ENCODE results near the gene MOV10L1.

The MOV10L1 gene

DNA sequence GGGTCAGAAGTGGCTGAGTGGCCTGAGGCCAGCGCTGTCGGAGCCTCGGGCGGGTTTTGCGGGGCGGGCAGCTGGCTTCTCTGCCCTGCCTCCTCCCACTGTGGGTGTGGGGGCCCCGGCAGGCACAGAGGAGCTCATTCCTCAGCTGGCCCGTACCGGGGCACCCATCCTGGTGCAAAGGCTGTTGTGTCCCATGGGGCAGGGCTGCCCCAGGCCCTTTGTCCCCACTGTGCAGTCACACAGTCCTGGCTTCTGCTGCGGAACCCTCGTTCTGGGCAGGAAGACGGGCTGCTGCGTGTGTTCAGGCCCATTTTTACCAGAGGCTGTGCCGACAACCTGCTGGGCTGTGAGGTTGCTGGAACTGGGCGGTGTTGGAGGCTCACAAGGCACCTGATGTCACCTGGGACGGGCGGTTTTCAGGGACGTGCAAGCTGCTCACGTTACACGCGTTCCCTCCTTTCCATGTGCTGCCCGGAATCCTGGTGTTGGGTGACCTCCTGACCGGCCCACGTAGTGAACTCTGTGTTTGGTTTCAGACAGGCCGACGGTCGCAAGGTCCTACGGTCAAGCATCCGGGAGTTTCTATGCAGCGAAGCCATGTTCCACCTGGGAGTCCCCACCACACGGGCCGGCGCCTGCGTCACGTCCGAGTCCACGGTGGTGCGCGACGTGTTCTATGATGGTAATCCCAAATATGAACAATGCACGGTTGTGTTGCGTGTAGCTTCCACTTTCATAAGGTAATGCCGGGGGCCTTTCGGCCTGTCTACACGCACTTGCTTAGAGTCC lies 116.2 kb downstream of the MOV10L1 start:
- H3K4me1 Mint-ChIP-seq = peaks cover 24% of the 10 kb centered on the region
- H3K27me3 Mint-ChIP-seq = no peaks in the 10 kb centered on the region
- DNase-seq (ENCODE audit: low spot score in 2 of 2) (no peak), ATAC-seq (replicated peaks; ENCODE audit: extremely low read depth, poor library complexity, severe bottlenecking) (no peak)
- no peak overlapping the region for H3K27ac Mint-ChIP-seq (ENCODE audit: low read depth)
- no peaks in the 10 kb centered on the region for H3K9me3 Mint-ChIP-seq
- peaks cover 19% of the 10 kb centered on the region for H3K36me3 Mint-ChIP-seq (ENCODE audit: insufficient read depth)
- H3K4me3 Mint-ChIP-seq = no peak overlapping the region

- ATAC-seq (replicated peaks; ENCODE audit: extremely low read depth, poor library complexity, severe bottlenecking) (no peak), DNase-seq (ENCODE audit: low spot score in 2 of 2) (no peak)
- Mint-ChIP-seq H3K27me3 (no peaks in the 10 kb centered on the region), H3K4me3 (no peak overlapping the region), H3K36me3 (ENCODE audit: insufficient read depth) (peaks cover 19% of the 10 kb centered on the region), H3K27ac (ENCODE audit: low read depth) (no peak overlapping the region), H3K9me3 (no peaks in the 10 kb centered on the region), H3K4me1 (peaks cover 24% of the 10 kb centered on the region)
Observed at GRCh38 chr22:50206599-50206998, 116.8 kb downstream of the MOV10L1 start.

DNA sequence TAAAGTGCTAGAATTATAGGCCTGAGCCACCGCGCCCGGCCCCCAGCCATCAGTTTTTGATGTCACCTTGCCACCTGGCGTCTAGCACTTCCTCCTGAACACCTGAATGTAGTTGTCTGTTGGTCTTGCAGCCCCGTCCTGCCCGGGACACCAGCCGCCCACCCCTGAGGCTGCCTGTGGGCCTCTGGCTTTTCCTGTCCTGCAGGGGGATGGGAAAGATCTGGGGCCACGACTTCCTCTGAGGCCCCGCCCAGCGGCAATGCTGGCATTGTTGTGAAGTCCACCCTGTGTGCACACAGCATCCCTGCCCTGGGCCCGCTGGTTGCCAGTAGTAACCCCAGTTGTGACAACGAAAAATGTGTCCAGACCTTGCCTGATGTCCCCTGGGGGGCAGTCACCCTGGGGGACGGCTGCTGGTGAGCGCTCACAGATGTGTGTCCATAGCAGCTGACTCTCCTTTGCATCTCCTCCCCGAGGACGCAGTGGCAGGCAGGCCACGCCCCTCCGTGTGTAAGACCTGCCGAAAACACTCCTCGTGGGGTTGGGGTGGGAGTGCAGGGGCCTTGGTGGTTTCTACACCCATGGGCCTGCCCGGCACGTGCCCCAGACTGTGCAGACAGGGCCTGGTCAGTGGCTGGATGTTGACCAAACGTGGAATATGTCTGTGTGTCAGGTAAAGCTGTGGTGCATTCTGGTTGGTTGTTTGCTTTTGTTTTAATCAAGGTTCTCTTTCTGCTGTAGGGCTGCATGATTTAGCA lies 117.8 kb downstream of the MOV10L1 start:
- Mint-ChIP-seq H3K36me3 (ENCODE audit: insufficient read depth) (peaks cover 17% of the 10 kb centered on the region), H3K4me1 (peaks cover 17% of the 10 kb centered on the region), H3K4me3 (no peak overlapping the region), H3K27me3 (no peaks in the 10 kb centered on the region), H3K27ac (ENCODE audit: low read depth) (no peak overlapping the region), H3K9me3 (no peaks in the 10 kb centered on the region)
- DNase-seq (ENCODE audit: low spot score in 2 of 2) = no peak
- no peak for ATAC-seq (replicated peaks; ENCODE audit: extremely low read depth, poor library complexity, severe bottlenecking)

DNA sequence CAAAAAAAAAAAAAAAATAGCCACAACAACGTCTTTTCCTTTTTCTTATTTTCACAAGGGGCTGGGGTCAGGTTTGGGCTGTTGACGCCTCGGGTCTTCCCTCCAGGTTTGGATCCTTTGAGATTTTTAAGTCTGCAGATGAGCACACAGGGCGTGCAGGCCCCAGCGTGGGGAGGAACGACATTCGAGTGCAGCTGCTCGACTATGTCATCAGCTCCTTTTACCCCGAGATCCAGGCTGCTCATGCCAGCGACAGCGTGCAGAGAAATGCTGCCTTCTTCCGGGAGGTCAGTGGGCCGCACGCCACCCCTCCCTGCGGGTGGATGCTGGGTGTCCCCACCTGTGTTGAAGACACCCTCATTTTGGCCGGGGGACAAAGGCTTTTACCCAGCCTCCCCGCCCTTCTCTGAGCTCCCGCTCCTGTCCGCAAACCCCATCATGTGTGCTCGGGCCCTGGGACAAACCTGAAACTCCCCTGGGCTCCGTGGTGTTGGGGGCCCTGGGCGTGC lies 118.7 kb downstream of the MOV10L1 start:
- DNase-seq (ENCODE audit: low spot score in 2 of 2) = no peak
- H3K27me3 Mint-ChIP-seq = no peaks in the 10 kb centered on the region
- no peaks in the 10 kb centered on the region for H3K9me3 Mint-ChIP-seq
- ATAC-seq (replicated peaks; ENCODE audit: extremely low read depth, poor library complexity, severe bottlenecking) = no peak
- peaks cover 22% of the 10 kb centered on the region for H3K36me3 Mint-ChIP-seq (ENCODE audit: insufficient read depth)
- H3K27ac Mint-ChIP-seq (ENCODE audit: low read depth) = no peak overlapping the region
- peaks cover 25% of the 10 kb centered on the region for H3K4me1 Mint-ChIP-seq
- no peak overlapping the region for H3K4me3 Mint-ChIP-seq

GRCh38 chr22:50208939-50209892 lies 119.4 kb downstream of the MOV10L1 start:
- Mint-ChIP-seq H3K4me3 (no peak overlapping the region), H3K4me1 (peaks cover 29% of the 10 kb centered on the region), H3K9me3 (no peaks in the 10 kb centered on the region), H3K27me3 (no peaks in the 10 kb centered on the region), H3K36me3 (ENCODE audit: insufficient read depth) (peaks cover 20% of the 10 kb centered on the region), H3K27ac (ENCODE audit: low read depth) (peak overlapping the region; percentile 5)
- ATAC-seq (replicated peaks; ENCODE audit: extremely low read depth, poor library complexity, severe bottlenecking) = no peak
- DNase-seq (ENCODE audit: low spot score in 2 of 2) = no peak

- Mint-ChIP-seq H3K4me3 (no peak overlapping the region), H3K27me3 (no peaks in the 10 kb centered on the region), H3K4me1 (peaks cover 28% of the 10 kb centered on the region), H3K9me3 (no peaks in the 10 kb centered on the region), H3K27ac (ENCODE audit: low read depth) (peak overlapping the region; percentile 5), H3K36me3 (ENCODE audit: insufficient read depth) (peaks cover 25% of the 10 kb centered on the region)
- DNase-seq (ENCODE audit: low spot score in 2 of 2) (peak; percentile 56 to 58), ATAC-seq (replicated peaks; ENCODE audit: extremely low read depth, poor library complexity, severe bottlenecking) (no peak)
Observed at GRCh38 chr22:50209893-50210292, 120.1 kb downstream of the MOV10L1 start.

DNA sequence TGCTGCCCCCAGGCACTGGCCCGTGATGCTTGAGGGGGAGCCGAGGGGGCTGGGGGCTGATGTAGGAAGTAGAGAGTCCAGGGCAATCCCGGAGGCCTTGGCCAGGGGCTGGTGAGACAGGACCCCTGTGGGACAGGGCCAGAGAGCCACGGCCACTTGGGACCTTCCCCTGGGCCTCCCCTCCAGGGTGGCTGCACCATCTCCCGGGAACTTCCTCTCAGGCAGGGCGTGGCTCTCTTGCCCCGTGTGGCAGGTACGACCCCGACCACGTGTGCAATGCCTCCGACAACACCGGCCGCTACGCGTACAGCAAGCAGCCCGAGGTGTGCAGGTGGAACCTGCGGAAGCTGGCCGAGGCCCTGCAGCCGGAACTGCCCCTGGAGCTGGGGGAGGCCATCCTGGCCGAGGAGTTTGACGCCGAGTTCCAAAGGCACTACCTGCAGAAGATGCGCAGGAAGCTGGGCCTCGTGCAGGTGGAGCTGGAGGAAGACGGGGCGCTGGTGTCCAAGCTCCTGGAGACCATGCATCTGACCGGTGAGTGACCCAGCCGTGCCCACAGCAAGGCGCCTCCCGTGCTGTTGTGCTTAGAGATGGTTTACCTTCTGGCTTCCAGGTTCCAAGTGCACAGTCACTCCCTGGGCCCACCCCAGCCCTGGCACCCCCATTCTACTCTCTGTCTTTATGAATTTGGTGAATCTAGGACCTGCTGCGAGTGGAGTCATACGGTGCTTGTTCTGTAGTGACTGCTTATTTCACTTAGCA lies 120.8 kb downstream of the MOV10L1 start:
- no peaks in the 10 kb centered on the region for H3K27me3 Mint-ChIP-seq
- DNase-seq (ENCODE audit: low spot score in 2 of 2) (no peak), ATAC-seq (replicated peaks; ENCODE audit: extremely low read depth, poor library complexity, severe bottlenecking) (no peak)
- no peak overlapping the region for H3K27ac Mint-ChIP-seq (ENCODE audit: low read depth)
- no peaks in the 10 kb centered on the region for H3K9me3 Mint-ChIP-seq
- H3K4me3 Mint-ChIP-seq = no peak overlapping the region
- peaks cover 27% of the 10 kb centered on the region for H3K36me3 Mint-ChIP-seq (ENCODE audit: insufficient read depth)
- peaks cover 28% of the 10 kb centered on the region for H3K4me1 Mint-ChIP-seq

GRCh38 chr22:50211147-50211546 lies 121.3 kb downstream of the MOV10L1 start:
- no peak for DNase-seq (ENCODE audit: low spot score in 2 of 2)

More at GRCh38 chr22:50211147-50211546, 121.3 kb downstream of the MOV10L1 start:
- peaks cover 31% of the 10 kb centered on the region for H3K36me3 Mint-ChIP-seq (ENCODE audit: insufficient read depth)
- H3K4me3 Mint-ChIP-seq = no peak overlapping the region
- H3K27ac Mint-ChIP-seq (ENCODE audit: low read depth) = no peak overlapping the region
- H3K4me1 Mint-ChIP-seq = peaks cover 28% of the 10 kb centered on the region
- no peaks in the 10 kb centered on the region for H3K27me3 Mint-ChIP-seq
- H3K9me3 Mint-ChIP-seq = no peaks in the 10 kb centered on the region
- ATAC-seq (replicated peaks; ENCODE audit: extremely low read depth, poor library complexity, severe bottlenecking) = no peak

Data from central memory CD8-positive, alpha-beta T cell (primary cell).